GM13977 (cell line): ENCODE measurements around the gene KCNC4.

Source experiments
- DNase-seq: peaks from one replicate; pipeline ENCODE4 v3.0.0; 2012; ENCODE audit warnings: low spot score
- CTCF ChIP-seq: IDR thresholded peaks from 2 replicates; pipeline ENCODE4 v1.5.1; 2012; ENCODE audit warnings: mild to moderate bottlenecking, control low read depth; ENCODE audit not compliant: insufficient read depth; ENCODE audit errors: extremely low read depth, missing control alignments
- in situ Hi-C: fragments of 300-500 bp; cut with MboI; formaldehyde crosslinking; loops from one replicate; pipeline ENCODE4 v1.12.0; 2022; ENCODE audit warnings: low sequenced_read_pairs, low pct_unique_long_range_greater_than_20kb, mixed read lengths, inconsistent platforms; ENCODE audit not compliant: unreplicated experiment

The KCNC4 gene

GRCh38 chr1:110228381-110228780 lies 18.3 kb downstream of the KCNC4 start:
- in situ Hi-C loops, result no loop called here
- no peak for DNase-seq
- no peak for TF ChIP-seq CTCF

GRCh38 chr1:110228869-110229268 lies 18.8 kb downstream of the KCNC4 start:
- in situ Hi-C loops, result no loop called here
- no peak for TF ChIP-seq CTCF
- DNase-seq, result no peak

GRCh38 chr1:110229348-110230001 lies 19.4 kb downstream of the KCNC4 start:
- DNase-seq, result no peak
- in situ Hi-C loops, result no loop called here
- no peak for TF ChIP-seq CTCF

GRCh38 chr1:110230381-110231199 lies 20.5 kb downstream of the KCNC4 start:
- in situ Hi-C loops, result no loop called here
- DNase-seq, result no peak
- no peak for TF ChIP-seq CTCF

GRCh38 chr1:110233861-110234260 lies 23.7 kb downstream of the KCNC4 start:
- in situ Hi-C loops, result no loop called here
- no peak for DNase-seq
- TF ChIP-seq CTCF, result no peak

GRCh38 chr1:110234691-110235090 lies 24.6 kb downstream of the KCNC4 start:
- no peak for DNase-seq
- in situ Hi-C loops, result no loop called here
- no peak for TF ChIP-seq CTCF
